ENCODE data around the gene GIGYF1. TPM values are rescaled to one million over a fixed set of nuclear protein-coding genes. Genes with fewer than 3 reads are reported as not detected.

GIGYF1 gene
- total and polyA plus RNA-seq, 2 of the 8 experiments (the other 6 are each of a cell fraction or from before 2014, with no cell fraction given) = 24.1 to 99.3 TPM

DNA sequence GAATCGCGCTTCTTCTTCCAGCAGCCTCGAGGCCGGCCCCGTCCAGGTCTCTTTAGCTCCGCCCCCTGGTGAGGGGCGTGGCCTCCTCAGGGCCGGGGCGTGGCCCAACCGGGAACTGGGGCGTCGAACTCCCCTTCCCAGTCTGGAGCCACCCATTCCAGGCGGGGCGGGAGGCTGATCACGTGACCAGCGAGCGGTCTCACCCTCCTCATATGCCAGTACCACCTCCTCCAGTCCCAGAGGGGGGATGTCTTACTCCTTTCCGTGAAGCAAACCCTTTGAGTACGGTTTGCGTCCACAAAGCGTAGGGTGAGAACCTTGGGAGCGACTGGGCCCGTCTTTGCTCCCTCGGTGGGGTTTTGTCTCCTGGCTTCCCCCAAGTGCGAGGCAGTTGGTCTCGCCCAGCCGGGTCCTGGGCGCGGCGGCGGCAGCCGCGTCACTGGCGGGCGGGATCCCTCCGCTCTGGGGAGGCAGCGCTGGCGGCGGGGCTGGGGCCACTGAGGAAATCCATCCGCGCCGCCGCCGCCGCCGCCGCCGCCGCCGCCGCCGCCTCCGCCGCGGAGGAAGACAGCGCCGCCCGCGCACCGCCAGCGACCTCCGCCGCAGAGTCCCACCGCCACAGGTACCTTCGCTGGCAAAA, 20.6 kb downstream of the GIGYF1 start, which contains the start of gene GNB2 (continued):
- TF ChIP-seq TAF7 (optimal IDR thresholded peaks at IDR 0.05; ENCODE audit: borderline replicate concordance, low read depth, low read length) = peak; percentile 62
- TF ChIP-seq SP4 (IDR thresholded peaks at IDR 0.05; ENCODE audit: low read length) = peak; percentile 93; the same call in 1 of the 2 replicates
- TF ChIP-seq GABPA (IDR thresholded peaks at IDR 0.05; ENCODE audit: borderline replicate concordance, insufficient read depth, low read length) = 0 out of 2 replicates have a peak, but pooled peaks have one; percentile 57
- TF ChIP-seq GTF2F1 (IDR thresholded peaks at IDR 0.05; ENCODE audit: borderline replicate concordance, low read depth, low read length) = peak; percentile 87
- TF ChIP-seq BRCA1 (IDR thresholded peaks at IDR 0.05; ENCODE audit: low read depth, low read length) = peak; percentile 49; the same call in 1 of the 2 replicates
- TF ChIP-seq CREB1 (IDR thresholded peaks at IDR 0.05) = peak; percentile 91
- peak; percentile 36; the same call in 1 of the 2 replicates for TF ChIP-seq SIX5 (IDR thresholded peaks at IDR 0.05; ENCODE audit: low read depth, low read length)
- 0 out of 2 replicates have a peak, but pooled peaks have one; percentile 9 for TF ChIP-seq TCF12 (IDR thresholded peaks at IDR 0.05; ENCODE audit: low read depth, low read length)
- TF ChIP-seq, protein P1, sequence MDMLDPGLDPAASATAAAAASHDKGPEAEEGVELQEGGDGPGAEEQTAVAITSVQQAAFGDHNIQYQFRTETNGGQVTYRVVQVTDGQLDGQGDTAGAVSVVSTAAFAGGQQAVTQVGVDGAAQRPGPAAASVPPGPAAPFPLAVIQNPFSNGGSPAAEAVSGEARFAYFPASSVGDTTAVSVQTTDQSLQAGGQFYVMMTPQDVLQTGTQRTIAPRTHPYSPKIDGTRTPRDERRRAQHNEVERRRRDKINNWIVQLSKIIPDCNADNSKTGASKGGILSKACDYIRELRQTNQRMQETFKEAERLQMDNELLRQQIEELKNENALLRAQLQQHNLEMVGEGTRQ (IDR thresholded peaks at IDR 0.05; ENCODE audit: low read length) = peak; percentile 96
- TF ChIP-seq KDM1A (IDR thresholded peaks at IDR 0.05; ENCODE audit: borderline replicate concordance, low read length) = no peak
- no peak for TF ChIP-seq POU5F1 (IDR thresholded peaks at IDR 0.05; ENCODE audit: low read depth, low read length)
- TF ChIP-seq EGR1 (IDR thresholded peaks at IDR 0.05; ENCODE audit: borderline replicate concordance, low read depth, low read length) = 0 out of 2 replicates have a peak, but pooled peaks have one; percentile 60
- TF ChIP-seq ZNF274 (IDR thresholded peaks at IDR 0.05; ENCODE audit: borderline replicate concordance, extremely low read depth, low read length) = no peak
- TF ChIP-seq BACH1 (IDR thresholded peaks at IDR 0.05; ENCODE audit: low read length) = no peak
- TF ChIP-seq, protein P2, sequence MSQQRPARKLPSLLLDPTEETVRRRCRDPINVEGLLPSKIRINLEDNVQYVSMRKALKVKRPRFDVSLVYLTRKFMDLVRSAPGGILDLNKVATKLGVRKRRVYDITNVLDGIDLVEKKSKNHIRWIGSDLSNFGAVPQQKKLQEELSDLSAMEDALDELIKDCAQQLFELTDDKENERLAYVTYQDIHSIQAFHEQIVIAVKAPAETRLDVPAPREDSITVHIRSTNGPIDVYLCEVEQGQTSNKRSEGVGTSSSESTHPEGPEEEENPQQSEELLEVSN (IDR thresholded peaks at IDR 0.05) = peak; percentile 55; the same call in 1 of the 2 replicates
- no peak for TF ChIP-seq CTBP2 (IDR thresholded peaks at IDR 0.05; ENCODE audit: borderline replicate concordance, insufficient read depth, insufficient read length, low read length)
- peak; percentile 98 for TF ChIP-seq CHD1 (IDR thresholded peaks at IDR 0.05; ENCODE audit: low read depth, low read length)
- TF ChIP-seq JUND (IDR thresholded peaks at IDR 0.05; ENCODE audit: low read length) = peak; percentile 98
- no peak for TF ChIP-seq NANOG (IDR thresholded peaks at IDR 0.05; ENCODE audit: insufficient read depth, low read depth, low read length, poor library complexity, severe bottlenecking)
- peak; percentile 91 for TF ChIP-seq CHD2 (IDR thresholded peaks at IDR 0.05; ENCODE audit: low read length)
- peak in 1 of 2 experiments; percentile 99; a peak in 2 of 3 replicates for TF ChIP-seq EP300 (IDR thresholded peaks at IDR 0.05; ENCODE audit: borderline replicate concordance in 1 of 2, low read depth in 2 of 2, low read length in 2 of 2)
- TF ChIP-seq PHF8 (conservative IDR thresholded peaks at IDR 0.05; ENCODE audit: low read depth, low read length) = peak; percentile 49; the same call in 1 of the 2 replicates
- no peak; the same call in 1 of the 2 replicates for TF ChIP-seq POLR2AphosphoS5 (IDR thresholded peaks at IDR 0.05; ENCODE audit: low read depth, low read length)

Data from H1 (cell line).